ENCODE measurements around the gene ZSCAN23.
"Not testable (repeated sequence)": the region's sequence is repeated elsewhere in the genome, so short reads cannot be mapped to it uniquely, and the experiment has no call there.

ZSCAN23 gene

GRCh38 chr6:28436404-28436803 lies 6.9 kb downstream of the ZSCAN23 start:
- no peak for DNase-seq

- no peak for DNase-seq
Measured at GRCh38 chr6:28433119-28433518, 10.2 kb downstream of the ZSCAN23 start.

DNA sequence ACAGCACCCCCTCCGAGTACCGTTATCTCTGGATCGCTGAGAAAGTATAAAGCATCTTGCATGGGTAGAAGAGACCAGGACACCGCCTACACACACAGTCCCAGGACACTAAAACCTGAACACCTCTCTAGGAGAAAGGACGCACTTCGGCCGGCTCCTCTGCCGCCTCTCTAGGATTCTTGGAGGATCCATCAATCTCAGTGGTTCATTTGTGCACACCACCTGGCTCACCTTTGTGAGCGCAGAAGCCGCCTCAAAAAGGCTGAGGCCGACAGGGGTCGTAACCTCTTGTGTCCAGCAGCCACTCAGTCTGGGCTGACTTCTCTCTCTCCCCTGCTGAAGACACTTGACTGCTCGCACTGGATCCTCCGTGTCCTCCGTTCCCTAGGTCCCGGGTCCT lies 13.5 kb downstream of the ZSCAN23 start:
- DNase-seq: no peak

GRCh38 chr6:28425944-28426541 lies 17.2 kb downstream of the ZSCAN23 start:
- no peak for DNase-seq

DNA sequence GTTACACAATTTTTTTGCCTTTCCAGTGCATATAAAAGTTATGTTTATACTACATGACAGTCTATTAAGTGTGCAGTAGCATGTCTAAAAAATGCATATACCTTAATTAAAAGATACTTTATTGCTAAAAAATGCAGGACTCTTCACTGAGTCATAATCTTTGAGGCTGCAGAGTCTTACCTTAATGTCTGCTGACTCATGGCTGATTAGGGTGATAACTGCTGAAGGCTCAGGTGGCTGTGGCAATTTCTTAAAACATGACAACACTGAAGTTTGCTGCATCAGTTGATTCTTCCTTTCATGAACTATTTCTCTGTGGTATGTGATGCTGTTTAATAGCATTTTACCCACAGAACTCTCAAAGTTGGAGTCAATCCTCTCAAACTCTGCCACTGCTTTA lies 19.1 kb downstream of the ZSCAN23 start:
- DNase-seq: no peak

- no peak for DNase-seq
Measured at GRCh38 chr6:28423546-28423945, 19.7 kb downstream of the ZSCAN23 start.

DNA sequence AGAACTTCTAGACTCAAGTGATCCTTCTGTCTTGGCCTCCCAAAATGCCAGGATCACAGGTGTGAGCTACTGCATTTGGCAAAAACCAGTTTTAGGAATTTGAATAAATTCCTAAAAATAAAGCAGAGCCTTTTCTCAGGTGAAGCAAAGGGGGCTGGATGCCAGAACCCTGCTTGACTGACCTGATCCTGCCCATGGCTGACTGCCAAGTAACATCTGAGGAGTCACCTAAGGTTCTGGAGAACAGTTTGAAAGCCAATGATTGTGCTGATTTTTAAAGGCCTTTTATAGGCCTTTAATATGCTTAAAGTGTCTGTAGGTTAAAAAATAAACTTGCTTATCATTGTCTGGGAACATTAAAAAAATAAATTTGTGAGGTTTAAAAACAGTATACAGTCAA lies 29.6 kb downstream of the ZSCAN23 start:
- no peak for DNase-seq

DNA sequence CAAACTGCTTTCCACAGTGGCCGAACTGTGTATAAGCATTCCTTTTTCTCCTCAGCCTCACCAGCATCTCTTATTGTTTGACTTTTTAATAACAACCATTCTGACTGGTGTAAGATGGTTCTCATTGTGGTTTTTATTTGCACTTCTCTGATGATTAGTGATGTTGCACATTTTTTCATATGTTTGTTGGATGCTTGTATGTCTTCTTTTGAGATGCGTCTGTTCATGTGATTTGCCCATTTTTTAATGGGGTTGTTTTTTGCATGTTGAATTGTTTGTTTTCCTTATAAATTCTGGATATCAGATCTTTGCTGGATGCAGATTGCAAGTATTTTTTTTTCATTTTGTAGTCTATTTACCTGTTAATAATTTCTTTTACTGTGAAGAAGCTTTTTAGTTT lies 32.5 kb downstream of the ZSCAN23 start:
- no peak for DNase-seq

DNA sequence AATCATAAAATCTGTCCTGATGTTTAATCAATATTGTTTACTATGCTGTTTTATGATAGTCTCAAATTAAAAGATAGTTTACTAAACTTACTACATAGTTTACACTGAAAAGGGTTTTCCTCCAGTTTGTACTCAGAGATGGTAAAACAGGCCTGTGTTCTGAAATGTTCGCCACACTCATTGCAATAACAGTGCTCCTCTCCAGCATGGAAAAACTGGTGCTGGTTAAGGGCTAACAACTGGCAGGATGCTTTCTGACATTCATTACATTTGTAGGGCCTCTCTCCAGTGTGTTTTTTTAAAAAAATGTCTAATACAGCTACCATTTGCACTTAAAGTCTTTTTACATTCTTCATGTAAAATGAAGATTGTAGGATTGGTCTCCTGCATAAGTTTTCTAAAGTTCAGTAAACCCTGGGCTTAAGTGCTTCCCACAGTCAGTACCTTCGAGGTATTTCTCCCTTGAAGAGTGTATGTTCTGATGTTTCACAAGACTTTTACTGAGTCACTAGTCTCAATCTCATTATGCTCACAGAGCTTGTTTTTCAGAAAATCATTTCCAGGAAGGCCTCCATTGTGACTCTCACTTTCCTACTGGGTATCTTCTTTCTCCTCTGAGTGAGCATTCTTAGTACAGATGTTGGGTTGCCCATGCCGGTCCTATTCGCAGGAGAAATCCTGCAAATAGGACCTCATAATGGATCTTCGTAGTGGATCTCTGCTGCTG lies 35.1 kb downstream of the ZSCAN23 start:
- no peak for DNase-seq

GRCh38 chr6:28407401-28407800 lies 35.9 kb downstream of the ZSCAN23 start:
- DNase-seq: no peak

GRCh38 chr6:28403923-28404322 lies 39.4 kb downstream of the ZSCAN23 start:
- not testable (repeated sequence) for DNase-seq

DNA sequence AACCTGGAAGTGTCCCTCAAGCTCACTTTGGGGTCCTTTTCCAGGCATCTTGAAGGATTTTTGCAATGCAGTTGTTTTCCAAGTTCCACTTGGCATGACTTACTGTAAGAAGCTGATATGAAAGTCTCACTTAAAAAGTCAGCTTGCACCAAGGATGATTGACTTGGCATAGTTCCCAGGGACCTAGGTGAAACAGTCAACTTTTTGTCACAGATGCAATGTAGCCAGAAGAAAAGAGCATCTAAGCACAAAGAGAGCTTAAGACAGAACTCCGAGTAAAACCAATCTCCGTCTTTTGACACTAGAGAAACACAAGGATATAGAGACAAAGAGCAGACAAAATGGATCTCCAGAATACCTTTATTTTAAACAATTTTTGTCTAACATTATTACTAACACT lies 41.1 kb downstream of the ZSCAN23 start:
- DNase-seq: no peak

DNA sequence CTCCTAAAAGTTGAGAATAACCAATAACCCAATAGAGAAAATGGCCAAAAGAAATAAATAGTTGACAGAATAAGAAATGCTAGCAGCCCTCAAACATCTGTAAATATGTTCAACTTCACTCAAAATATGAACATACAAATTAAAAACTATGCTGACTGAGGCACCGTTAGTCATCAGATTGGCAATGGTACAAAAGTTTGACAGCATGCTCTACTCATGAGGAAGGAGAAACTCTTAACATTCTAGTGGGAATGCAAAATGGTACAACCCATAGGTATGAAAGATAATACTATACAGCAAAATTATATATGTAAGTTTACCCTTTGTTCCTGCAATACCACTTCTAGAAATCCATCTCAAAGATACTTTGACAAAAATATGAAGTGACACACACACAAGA lies 42.1 kb downstream of the ZSCAN23 start:
- no peak for DNase-seq

DNA sequence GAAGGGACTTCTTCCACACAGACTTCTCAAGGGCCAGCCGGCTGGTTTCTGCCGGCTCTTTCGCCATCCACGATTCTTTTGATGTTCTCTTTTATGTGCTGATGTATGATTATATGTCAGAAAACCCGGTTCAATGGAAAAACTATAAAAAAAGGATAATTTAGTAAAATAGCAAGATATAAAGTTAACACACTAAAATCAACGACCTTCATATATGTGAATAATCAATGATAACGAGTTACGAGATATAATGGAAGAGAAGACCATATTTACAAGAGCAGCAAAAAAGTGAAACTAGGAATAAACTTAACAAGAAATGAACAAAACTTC lies 43.2 kb downstream of the ZSCAN23 start:
- no peak for DNase-seq

DNA sequence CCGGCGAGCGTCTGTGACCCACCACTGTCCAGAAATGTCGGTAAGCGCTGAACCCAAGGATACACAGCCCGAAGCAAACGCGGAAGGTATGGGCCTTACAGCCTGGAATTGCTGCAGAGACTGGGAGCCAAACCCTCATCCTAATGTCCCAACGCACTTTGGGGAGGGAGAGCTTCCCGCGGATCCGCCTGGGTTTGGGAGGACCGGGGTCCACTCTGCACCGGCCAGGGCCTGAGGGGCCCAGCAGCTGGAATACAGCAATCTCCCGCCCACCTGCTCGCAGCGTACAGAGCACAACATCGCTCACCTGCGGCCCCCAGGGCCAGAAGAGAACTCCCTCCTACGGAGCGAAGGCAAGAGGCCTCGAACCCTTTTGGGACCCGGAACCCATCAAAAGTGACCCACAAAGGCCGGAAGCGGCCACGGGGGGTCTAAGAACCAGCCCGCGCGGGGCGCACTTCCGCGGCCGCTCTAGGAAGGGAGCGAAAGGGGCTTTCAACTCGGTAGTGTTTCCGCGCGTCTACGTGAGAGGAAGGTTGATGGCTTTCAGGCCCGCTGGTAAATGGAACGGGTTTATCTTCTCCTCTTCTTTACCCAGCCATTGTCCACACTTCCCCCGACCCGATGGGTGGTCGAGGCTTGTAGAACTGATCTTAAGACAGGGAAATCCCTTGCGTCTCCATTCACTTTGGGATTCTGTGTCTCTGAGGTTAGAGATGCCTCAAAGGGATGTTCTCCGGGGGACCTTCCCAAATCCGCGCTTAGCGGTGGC lies 43.8 kb downstream of the ZSCAN23 start, which contains the start of gene ZSCAN12:
ZSCAN12 (minus strand) TSS at position 398 of the 772 bp plus-strand sequence. CDS start 1,342 bp downstream, outside the sequence.
- DNase-seq: peak; percentile 79 to 87

DNA sequence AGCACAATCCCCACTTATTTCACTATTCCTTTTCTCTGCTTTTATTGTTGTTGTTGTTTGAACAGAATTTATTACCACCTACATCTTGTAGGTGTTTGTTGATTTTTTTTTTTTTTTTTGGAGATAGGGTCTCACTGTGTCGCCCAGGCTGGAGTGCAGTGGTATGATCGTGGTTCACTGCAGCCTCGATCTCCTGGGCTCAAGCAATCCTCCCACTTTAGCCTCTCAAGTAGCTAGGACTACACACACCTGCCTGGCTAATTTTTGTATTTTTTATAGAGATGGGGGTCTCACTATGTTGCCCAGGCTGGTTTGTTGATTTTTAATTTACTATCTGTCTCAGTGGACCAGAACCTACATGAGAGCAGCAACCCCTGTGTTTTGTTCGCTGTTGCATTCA lies 47.4 kb downstream of the ZSCAN23 start:
- no peak for DNase-seq

DNA sequence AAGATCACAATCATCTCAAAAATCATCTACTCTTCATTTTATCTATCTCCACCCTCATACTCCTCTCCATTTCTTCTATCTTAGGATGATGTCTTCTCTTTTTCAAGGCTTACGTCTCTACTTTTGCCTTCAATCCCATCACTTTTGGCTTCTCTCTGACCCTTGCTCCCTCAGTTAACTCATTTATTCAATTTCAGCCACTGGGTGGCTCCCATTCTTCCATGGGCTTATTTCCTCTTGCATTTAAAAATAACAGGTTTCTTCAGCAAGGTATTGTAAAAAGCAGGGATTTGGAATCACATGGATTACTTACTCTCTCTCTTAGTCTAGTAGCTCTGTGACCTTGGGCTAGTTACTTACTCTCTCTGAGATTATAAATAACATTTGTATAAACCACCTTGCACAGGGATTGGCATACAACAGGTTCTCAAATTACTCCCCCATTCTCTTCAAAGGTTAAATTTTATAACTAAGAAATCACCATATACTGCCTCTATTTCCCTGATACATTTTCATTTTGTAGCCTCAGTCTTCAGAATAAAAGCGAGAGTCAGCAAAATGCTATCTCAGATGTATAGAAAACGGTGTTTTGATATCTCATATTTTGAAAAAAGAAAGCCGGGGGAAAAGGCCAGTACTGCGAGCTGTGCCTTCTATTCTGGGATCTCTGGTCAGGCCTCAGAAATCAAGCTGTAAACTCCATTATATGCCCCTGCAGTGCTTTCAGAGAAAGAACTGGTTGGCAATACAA lies 49.2 kb downstream of the ZSCAN23 start:
- DNase-seq: no peak

DNA sequence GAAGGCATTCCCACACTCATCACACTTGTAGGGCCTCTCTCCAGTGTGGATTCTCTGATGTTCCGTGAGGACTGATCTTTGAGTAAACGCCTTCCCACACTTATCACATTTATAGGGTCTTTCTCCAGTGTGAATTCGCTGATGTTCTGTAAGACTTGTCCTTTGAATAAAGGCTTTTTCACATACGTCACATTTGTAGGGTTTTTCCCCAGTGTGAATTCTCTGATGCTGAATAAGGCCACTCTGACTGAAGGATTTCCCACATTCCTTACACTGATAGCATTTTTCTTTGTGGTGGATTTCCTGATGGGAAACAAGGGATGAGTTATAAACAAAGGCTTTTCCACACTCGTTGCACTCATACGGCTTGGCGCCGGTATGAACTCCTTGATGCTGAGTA lies 52.6 kb downstream of the ZSCAN23 start:
- DNase-seq: no peak

DNA sequence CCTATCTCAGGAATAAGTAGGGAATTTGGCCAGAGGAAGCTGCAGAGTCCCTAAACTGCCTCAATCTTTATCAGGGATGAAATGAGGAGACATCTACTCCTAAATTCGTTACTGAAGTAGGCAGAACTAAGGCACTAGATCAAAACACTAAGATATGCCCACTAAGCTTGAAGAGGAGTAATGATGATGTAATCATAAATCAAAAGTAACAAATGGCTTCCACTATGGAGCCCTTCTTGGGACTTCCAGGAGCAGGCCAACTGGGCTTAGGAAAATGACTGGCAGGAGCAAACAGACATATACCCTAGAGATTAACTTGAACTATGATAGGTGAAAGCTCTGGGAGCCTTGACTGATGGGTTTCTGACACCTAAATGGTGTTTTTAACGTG lies 59.2 kb downstream of the ZSCAN23 start:
- DNase-seq: no peak

DNA sequence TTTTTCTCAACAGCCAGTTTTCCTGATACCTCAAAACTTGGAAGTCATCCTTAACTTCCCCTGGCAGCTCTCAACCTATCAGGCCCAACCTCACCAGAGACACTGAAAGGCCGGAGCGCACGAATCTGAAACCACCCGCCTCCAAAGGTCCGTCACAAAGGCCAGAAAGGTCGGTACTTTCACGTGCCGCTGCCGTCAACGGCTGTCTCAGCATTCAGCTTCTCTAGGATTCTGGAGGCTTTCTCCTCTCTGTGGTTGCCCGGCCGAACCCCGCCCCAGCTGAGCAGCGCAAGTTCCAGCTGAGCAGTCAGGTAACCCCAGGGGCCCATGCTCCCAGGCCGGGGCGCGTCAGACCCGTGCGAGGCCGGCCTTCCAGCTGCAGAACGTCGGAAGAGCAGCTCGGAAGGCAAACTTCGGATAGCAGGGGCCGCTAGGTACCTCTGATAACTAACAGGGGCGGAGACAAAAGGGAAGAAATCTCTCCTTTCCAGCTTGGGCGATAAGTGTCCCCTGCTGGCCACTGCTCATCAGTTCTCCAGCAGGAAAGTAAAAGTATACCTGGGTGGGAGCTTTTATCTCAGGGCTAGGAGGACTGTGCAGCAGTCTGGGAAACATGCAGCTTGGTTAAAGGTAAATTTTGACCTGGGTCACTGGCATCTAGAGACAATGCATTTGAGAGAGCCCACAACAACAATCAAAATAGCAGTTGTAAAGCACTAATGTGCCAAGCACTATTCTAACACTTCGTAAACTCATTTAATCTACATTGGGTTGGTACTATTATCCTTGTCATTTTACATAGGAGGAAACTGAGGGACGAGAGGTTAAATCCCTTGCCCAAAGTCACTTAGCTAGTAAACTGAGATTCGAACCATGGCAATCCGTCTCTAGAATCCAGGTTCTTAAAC lies 59.8 kb downstream of the ZSCAN23 start:
- DNase-seq: peak; percentile 15 to 18

All from activated CD4-positive, alpha-beta T cell treated with anti-CD3 and anti-CD28 coated beads, Interleukin-2, amount 50 U/mL, for 48 hours (primary cell).